NCI-H2029 (cell line): ENCODE measurements around the gene FNDC3B.

ENCODE experiments used
- DNase-seq: peaks from one replicate; lab custom pipeline; 2025; lab: John Stamatoyannopoulos, UW

The FNDC3B gene

GRCh38 chr3:172073262-172073915 lies 34.0 kb downstream of the FNDC3B start:
- no peak for DNase-seq

- no peak for DNase-seq
Observed at GRCh38 chr3:172074032-172074431, 34.7 kb downstream of the FNDC3B start.

GRCh38 chr3:172074586-172074985 lies 35.2 kb downstream of the FNDC3B start:
- DNase-seq: no peak

GRCh38 chr3:172076212-172076611 lies 36.8 kb downstream of the FNDC3B start:
- peak; percentile 15 for DNase-seq

GRCh38 chr3:172077197-172077757 lies 37.9 kb downstream of the FNDC3B start:
- no peak for DNase-seq

GRCh38 chr3:172078244-172078643 lies 38.9 kb downstream of the FNDC3B start:
- DNase-seq: no peak

- no peak for DNase-seq
Observed at GRCh38 chr3:172078721-172079120, 39.3 kb downstream of the FNDC3B start.

GRCh38 chr3:172079326-172079976 lies 40.1 kb downstream of the FNDC3B start:
- DNase-seq: no peak

- DNase-seq: no peak
Observed at GRCh38 chr3:172080503-172080902, 41.1 kb downstream of the FNDC3B start.

GRCh38 chr3:172082269-172082668 lies 42.9 kb downstream of the FNDC3B start:
- no peak for DNase-seq

- DNase-seq: no peak
Observed at GRCh38 chr3:172082820-172083513, 43.6 kb downstream of the FNDC3B start.

- DNase-seq: no peak
Observed at GRCh38 chr3:172083995-172084409, 44.6 kb downstream of the FNDC3B start.

GRCh38 chr3:172084871-172085556 lies 45.6 kb downstream of the FNDC3B start:
- DNase-seq: no peak

- DNase-seq: no peak
Observed at GRCh38 chr3:172085557-172085895, 46.1 kb downstream of the FNDC3B start.

- DNase-seq: no peak
Observed at GRCh38 chr3:172086071-172086470, 46.7 kb downstream of the FNDC3B start.

- DNase-seq: no peak
Observed at GRCh38 chr3:172087198-172087597, 47.8 kb downstream of the FNDC3B start.

GRCh38 chr3:172087602-172088580 lies 48.5 kb downstream of the FNDC3B start:
- DNase-seq: no peak

- no peak for DNase-seq
Observed at GRCh38 chr3:172089250-172089649, 49.9 kb downstream of the FNDC3B start.

- DNase-seq: no peak
Observed at GRCh38 chr3:172090035-172090434, 50.7 kb downstream of the FNDC3B start.

- DNase-seq: no peak
Observed at GRCh38 chr3:172092658-172093057, 53.3 kb downstream of the FNDC3B start.
